RKO (cell line): ENCODE data around the gene MMEL1.
"Not testable (repeated sequence)": the region's sequence is repeated elsewhere in the genome, so short reads cannot be mapped to it uniquely, and the experiment has no call there.

ENCODE experiments used
- DNase-seq: peaks from one replicate; pipeline ENCODE4 v3.0.0-alpha.2; 2016; ENCODE audit warnings: low spot score

MMEL1 gene

GRCh38 chr1:2557482-2558400 is 75.1 kb downstream of the MMEL1 start:
- DNase-seq: no peak

GRCh38 chr1:2556678-2557481 is 75.9 kb downstream of the MMEL1 start:
- DNase-seq: peak; percentile 24

GRCh38 chr1:2556277-2556677 is 76.5 kb downstream of the MMEL1 start, which contains the start of gene TNFRSF14:
Gene TNFRSF14, plus strand, starts transcription at chr1:2556371. Its CDS starts 294 bp downstream, at chr1:2556665.
- peak; percentile 48 for DNase-seq

- DNase-seq: peak; percentile 64
Observed at GRCh38 chr1:2555634-2556276, 77.1 kb downstream of the MMEL1 start.

GRCh38 chr1:2554621-2555387 is 78.0 kb downstream of the MMEL1 start:
- no peak for DNase-seq

GRCh38 chr1:2553871-2554620 is 78.8 kb downstream of the MMEL1 start:
- DNase-seq: no peak

- not testable (repeated sequence) for DNase-seq
Observed at GRCh38 chr1:2553076-2553475, 79.7 kb downstream of the MMEL1 start.

- no peak for DNase-seq
Observed at GRCh38 chr1:2552189-2552588, 80.6 kb downstream of the MMEL1 start.

- DNase-seq: not testable (repeated sequence)
Observed at GRCh38 chr1:2551544-2551943, 81.3 kb downstream of the MMEL1 start.

- not testable (repeated sequence) for DNase-seq
Observed at GRCh38 chr1:2550309-2550861, 82.4 kb downstream of the MMEL1 start.

- not testable (repeated sequence) for DNase-seq
Observed at GRCh38 chr1:2549367-2550029, 83.3 kb downstream of the MMEL1 start.

GRCh38 chr1:2548068-2548589 is 84.7 kb downstream of the MMEL1 start:
- DNase-seq: peak; percentile 79

GRCh38 chr1:2547210-2548067 is 85.4 kb downstream of the MMEL1 start:
- DNase-seq: peak; percentile 53

GRCh38 chr1:2546515-2547209 is 86.2 kb downstream of the MMEL1 start:
- peak; percentile 93 for DNase-seq

GRCh38 chr1:2545754-2546514 is 86.9 kb downstream of the MMEL1 start:
- DNase-seq: peak; percentile 90

- DNase-seq: no peak
Observed at GRCh38 chr1:2544875-2545640, 87.8 kb downstream of the MMEL1 start.
